GM21786 (cell line): ENCODE data around the gene IL36B.

Experiments
- ATAC-seq: cut with Tn5 transposase; IDR thresholded peaks from one replicate; pipeline ENCODE4 v1.9.1; 2021; ENCODE audit not compliant: unreplicated experiment

The IL36B gene

DNA sequence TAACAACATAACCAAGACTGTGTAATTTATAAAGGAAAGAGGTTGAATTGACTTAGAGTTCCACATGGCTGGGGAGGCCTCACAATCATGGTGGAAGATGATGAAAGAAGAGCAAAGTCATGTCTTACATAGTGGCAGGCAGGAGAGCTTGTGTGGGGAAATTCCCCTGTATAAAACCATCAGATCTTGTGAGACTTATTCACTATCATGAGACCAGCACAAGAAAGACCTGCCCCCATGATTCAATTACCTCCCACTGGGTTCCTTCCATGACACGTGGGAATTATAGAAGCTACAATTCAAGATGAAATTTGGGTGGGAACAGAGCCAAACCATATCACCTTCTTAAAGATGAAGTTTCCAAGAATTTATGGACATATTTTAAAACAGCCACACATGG is 3.9 kb upstream of the IL36B start:
- no peak for ATAC-seq

- ATAC-seq, result no peak
Measured at GRCh38 chr2:113054066-113054465, 1.4 kb upstream of the IL36B start.

DNA sequence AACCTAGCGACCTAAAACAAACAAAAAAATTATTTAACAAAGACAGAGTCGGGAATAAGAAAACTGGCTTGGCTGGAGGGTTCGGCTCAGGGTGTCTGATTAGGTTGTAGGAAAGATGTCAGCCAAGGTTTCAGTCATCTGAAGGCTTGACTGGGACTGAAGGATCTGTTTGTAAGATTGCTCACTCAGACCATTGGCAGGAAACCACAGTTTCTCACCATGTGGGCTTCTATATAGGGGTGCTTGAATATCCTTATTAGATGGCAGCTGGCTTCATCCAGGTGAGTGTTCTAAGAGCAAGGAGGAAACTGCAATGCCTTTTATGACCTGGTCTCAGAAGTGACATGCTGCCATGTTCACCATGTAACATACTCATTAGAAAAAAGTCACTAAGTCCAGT is 999 bp upstream of the IL36B start:
- no peak for ATAC-seq

- no peak for ATAC-seq
Measured at GRCh38 chr2:113050921-113051895, 1.5 kb downstream of the IL36B start.

DNA sequence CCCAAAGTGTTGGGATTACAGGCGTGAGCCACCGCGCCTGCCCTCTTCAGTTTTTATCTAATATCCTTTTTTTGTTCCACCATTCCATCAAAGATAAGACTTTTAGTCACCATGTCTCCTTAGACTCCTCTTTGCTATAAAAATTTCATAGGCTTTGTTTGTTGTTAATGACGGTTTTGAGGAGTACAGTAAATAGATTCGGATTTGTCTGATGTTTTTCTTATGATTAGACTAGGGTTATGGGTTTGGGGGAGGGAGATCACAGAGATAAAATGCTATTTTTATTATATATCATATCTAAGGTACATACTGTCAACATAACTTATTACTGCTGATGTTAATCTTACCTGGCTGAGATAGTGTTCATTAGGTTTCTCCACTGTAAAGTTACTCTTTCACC is 6.2 kb downstream of the IL36B start:
- no peak for ATAC-seq

- ATAC-seq, result no peak
Measured at GRCh38 chr2:113041871-113042270, 10.8 kb downstream of the IL36B start.

GRCh38 chr2:113039719-113040118 is 12.9 kb downstream of the IL36B start:
- no peak for ATAC-seq

DNA sequence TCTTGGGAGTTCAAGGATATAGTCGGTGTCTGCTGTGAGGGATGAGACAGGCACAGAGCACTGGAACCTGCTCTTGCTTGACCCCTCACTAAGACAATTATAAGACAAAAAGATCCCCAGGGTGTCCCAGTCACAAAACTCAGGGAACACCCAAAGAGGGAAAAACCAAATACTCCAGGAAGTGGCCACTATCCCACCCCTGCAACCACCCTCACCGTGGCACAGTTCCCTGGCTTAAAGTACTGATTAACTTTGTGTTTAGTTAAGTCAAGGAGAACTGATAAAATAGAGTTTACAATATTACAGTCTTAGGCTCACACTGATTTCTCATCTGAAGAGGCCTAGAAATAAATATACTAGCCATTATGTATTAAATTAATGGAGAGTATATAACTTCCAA is 13.5 kb downstream of the IL36B start:
- no peak for ATAC-seq

GRCh38 chr2:113038291-113038690 is 14.4 kb downstream of the IL36B start:
- ATAC-seq, result no peak

DNA sequence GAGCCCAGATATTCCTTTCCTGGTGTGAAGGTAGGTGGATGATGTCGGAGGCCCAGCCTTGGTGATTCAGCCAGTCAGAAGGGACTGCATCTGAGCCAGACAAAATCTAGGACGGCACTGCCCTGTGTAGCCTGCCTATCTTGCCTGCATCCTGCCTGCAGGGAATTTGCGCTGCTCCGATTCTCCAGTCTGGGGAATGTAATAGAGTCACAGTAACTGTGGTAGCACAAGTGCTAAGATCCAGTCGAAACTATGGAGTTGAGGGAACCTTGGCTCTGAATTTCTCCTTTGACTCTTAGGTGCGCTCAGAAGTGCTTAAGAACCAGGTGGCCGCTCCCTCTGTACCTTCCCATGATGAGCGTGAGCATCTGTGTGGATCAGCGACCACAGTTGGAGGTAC is 15.9 kb downstream of the IL36B start:
- ATAC-seq, result no peak

DNA sequence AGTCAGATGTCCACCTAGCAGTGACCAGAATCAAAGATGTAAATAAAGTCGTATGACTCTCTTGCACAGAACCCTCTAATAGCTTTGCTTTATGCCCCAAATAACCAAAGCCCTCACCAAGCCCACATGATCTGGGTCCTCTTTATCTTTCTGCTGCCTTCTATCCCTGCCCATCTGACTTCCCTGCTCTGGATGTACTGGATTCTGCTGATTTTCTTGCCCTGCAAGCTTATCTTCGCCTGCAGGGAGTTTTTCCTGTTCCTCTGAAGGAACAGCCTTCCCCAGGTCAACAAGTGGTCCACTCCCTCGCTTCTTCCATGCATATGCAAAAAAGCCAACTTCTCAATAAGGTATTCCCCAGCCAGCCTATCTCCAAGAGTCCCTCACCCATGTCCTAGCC is 18.7 kb downstream of the IL36B start:
- no peak for ATAC-seq

GRCh38 chr2:113032737-113033136 is 19.9 kb downstream of the IL36B start:
- ATAC-seq, result no peak

DNA sequence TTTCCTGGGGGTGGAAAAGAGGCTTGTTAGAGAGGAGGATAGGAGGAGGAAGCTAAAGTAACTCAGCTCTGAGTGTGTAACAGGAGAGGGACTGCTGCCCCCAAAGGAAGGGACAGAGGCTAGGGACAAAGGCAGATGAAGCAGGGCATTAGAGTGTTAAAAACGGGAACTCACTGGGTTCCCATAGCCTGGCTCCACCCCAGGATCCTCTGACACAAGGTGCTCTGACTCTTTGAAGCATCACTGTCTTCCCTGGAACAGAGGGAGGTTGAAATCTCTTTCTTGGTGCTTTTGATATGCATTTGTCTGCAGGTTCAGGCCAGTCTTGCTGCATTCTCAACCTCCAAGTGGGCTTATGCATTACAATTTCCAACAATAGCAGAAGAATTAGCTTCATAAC is 24.6 kb downstream of the IL36B start:
- no peak for ATAC-seq

- no peak for ATAC-seq
Measured at GRCh38 chr2:113027691-113028090, 25.0 kb downstream of the IL36B start.

- ATAC-seq, result no peak
Measured at GRCh38 chr2:113025737-113026136, 26.9 kb downstream of the IL36B start.

GRCh38 chr2:113024764-113025163 is 27.9 kb downstream of the IL36B start:
- no peak for ATAC-seq

DNA sequence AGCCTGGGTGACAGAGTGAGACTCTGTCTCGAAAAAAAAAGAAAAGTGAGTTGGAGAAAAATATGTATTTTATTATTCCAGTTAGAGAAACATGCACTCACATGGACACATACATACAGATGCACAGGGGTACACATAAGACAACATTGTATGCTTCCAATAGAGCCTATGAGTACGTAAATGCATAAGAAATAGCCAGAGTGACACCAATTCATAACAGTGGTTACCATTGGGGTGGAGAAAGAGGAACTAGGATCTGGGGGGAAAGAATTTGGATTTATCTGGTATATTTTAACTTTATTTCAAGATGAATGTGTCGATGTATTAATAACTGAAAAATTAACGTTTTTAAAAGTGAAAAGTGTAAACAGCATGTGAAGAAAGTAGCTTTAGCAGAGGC is 31.4 kb downstream of the IL36B start:
- ATAC-seq, result no peak

DNA sequence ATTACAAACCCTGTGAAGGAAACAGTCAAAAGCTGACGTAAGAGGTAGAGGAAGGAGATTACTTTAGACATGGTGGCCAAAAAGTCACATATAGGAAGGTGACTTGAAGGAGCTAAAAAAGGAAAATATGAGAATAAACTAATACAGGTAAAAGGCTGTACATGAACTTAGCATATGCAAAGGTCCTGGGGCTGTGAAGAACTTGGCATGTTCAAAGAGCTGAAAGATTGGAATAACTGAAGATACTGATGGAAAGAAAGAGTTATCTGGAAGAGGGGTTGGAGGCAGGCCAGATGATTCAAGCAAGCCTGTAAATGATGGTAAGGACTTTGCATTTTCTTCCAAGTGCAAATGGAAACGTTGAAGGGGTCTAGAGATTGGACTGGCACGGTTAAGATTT is 34.2 kb downstream of the IL36B start:
- ATAC-seq, result no peak

DNA sequence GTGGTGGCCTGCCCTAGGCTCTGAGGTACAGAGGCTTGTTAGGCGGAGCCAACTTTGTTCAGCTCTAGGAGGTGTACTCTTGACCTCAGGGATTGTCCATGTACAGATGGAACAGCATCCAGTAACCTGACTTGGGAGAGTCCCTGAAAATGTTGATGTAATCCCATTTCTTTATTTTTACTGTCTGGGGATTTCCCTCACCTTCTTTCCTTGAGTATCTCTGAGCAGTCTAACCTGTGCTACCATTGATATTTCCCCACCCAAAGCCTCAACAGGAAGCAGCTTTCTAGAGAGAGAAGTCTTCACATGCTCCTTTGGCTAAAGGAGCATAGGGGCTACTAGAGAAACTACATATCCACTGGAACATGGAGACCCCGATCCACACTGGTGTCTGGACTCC is 37.0 kb downstream of the IL36B start:
- ATAC-seq, result no peak

DNA sequence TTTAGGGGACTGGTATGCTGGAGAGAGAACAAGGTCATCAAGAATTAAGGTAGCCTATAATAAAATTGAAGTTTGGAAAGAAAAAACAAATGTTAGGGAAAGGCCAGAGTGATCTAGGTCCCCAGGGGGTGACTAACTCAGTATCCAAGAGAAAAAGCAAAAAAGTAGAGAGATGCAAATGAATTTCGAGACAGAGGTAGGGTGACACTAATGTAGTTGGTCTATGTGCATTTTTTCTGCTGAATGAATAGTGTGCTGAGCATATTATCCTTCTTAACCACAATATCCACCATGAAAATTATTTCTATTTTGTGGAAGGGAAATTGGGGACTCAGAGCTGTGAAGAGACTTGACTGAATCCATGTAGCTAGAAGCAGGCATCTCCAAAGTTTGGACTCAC is 37.6 kb downstream of the IL36B start:
- ATAC-seq, result no peak

GRCh38 chr2:113014067-113014466 is 38.6 kb downstream of the IL36B start:
- ATAC-seq, result no peak

DNA sequence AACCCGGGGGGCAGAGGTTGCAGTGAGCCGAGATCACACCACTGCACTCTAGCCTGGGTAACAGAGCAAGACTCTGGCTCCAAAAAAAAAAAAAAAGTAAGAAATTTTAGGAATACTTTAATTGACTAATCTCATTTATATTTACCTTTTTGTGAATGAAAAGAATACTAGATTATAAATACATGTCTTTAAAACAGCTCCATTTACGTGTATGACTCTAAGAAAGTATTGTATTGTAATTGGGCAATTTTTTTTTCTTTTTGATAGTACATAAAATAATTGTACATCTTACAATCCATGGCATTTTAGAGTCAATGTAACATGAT is 39.4 kb downstream of the IL36B start:
- no peak for ATAC-seq
